ENCODE data around the gene SQSTM1. TPM values are rescaled to one million over a fixed set of nuclear protein-coding genes. Genes with fewer than 3 reads are reported as not detected.

SQSTM1 gene
- total RNA-seq, 1 experiment from 2014 or later: 715 TPM

DNA sequence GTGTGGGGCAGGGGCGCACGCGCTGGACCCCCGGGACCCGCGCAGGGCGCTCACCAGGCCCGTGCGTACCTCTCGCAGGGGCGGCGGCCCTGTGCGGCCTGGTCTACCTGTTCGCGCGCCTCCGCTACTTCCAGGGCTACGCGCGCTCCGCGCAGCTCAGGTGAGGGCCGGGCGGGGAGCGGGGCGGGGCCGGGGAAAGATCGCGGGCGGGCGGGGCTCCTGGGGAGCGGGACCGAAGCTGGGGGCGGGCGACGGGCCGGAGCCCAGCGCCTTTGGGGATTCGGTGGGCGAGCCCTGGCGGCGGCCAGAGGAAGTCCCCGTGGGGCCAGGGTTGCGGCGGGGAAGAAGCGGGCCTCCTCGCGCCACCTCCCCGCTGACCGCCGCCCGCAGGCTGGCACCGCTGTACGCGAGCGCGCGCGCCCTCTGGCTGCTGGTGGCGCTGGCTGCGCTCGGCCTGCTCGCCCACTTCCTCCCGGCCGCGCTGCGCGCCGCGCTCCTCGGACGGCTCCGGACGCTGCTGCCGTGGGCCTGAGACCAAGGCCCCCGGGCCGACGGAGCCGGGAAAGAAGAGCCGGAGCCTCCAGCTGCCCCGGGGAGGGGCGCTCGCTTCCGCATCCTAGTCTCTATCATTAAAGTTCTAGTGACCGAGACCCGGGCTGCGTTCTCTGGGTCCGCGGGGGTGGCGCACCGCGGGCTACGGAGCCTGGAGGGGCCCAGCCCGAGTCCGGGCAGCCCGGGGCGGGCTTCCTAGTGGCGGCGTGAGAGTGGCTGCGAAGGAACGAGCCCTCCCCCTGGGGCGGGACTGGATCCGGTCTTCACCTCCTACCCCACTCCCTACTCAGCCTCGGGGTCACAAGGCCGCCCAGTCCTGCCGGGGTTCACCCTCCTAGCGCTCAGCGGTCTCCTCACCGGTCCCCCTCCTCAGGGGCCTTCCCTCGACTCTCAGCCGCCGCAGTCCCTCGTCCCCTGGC is 24.6 kb upstream of the SQSTM1 start:
- DNase-seq: peak; percentile 66 to 93
- TF ChIP-seq, protein P1, sequence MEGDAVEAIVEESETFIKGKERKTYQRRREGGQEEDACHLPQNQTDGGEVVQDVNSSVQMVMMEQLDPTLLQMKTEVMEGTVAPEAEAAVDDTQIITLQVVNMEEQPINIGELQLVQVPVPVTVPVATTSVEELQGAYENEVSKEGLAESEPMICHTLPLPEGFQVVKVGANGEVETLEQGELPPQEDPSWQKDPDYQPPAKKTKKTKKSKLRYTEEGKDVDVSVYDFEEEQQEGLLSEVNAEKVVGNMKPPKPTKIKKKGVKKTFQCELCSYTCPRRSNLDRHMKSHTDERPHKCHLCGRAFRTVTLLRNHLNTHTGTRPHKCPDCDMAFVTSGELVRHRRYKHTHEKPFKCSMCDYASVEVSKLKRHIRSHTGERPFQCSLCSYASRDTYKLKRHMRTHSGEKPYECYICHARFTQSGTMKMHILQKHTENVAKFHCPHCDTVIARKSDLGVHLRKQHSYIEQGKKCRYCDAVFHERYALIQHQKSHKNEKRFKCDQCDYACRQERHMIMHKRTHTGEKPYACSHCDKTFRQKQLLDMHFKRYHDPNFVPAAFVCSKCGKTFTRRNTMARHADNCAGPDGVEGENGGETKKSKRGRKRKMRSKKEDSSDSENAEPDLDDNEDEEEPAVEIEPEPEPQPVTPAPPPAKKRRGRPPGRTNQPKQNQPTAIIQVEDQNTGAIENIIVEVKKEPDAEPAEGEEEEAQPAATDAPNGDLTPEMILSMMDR (conservative IDR thresholded peaks at IDR 0.05): peak; percentile 54; the same call in 1 of the 2 replicates
- no peak for TF ChIP-seq EZH2 (IDR thresholded peaks at IDR 0.05; ENCODE audit: low read depth)
- no peaks in the 10 kb centered on the region; the same call in none of the 2 replicates for H3K36me3 ChIP-seq (ENCODE audit: low read depth)
- peak overlapping the region; percentile 86 for H3K4me3 ChIP-seq
- H2AFZ ChIP-seq: peak overlapping the region; percentile 81
- CTCF ChIA-PET: interaction anchor here (0.6 to 0.7 kb wide), 3 partner anchors 15 to 518 kb away, joined by 3 to 8 read pairs (median 7); no protein-coding TSS in a partner anchor
- H3F3A ChIP-seq (ENCODE audit: insufficient read depth, low read depth): peaks cover 35% of the 10 kb centered on the region
- H3K4me2 ChIP-seq: peak overlapping the region; percentile 93
- peak overlapping the region; percentile 65 for H3K27ac ChIP-seq
- POLR2A ChIA-PET (ENCODE audit: unreplicated experiment): interaction anchor here (0.6 to 0.7 kb wide), 4 partner anchors 8 to 185 kb away, joined by 3 to 38 read pairs (median 7); no protein-coding TSS in a partner anchor
- intact Hi-C loops (cut with micrococcal nuclease; ENCODE audit: unreplicated experiment): loop anchor here (1.0 to 5.0 kb wide), 5 partner anchors 10 to 174 kb away; partner anchors contain the start of genes HNRNPH1, MAML1 and MGAT4B
- no peaks in the 10 kb centered on the region for H3K27me3 ChIP-seq (ENCODE audit: insufficient read depth, low read depth)
- no peaks in the 10 kb centered on the region for H3K9me3 ChIP-seq (ENCODE audit: insufficient read depth, low read depth)
- H3K79me2 ChIP-seq (ENCODE audit: low read depth): peaks cover 9% of the 10 kb centered on the region; the same call in 1 of the 2 replicates
- peaks cover 17% of the 10 kb centered on the region for H3K4me1 ChIP-seq (replicated peaks; ENCODE audit: insufficient read depth)
- BruUV-seq (replicated peaks): no TSS peak
- peaks cover 7% of the 10 kb centered on the region for H4K20me1 ChIP-seq (ENCODE audit: insufficient read depth)
- no peaks in the 10 kb centered on the region for H3K9me2 ChIP-seq (ENCODE audit: insufficient read depth)

DNA sequence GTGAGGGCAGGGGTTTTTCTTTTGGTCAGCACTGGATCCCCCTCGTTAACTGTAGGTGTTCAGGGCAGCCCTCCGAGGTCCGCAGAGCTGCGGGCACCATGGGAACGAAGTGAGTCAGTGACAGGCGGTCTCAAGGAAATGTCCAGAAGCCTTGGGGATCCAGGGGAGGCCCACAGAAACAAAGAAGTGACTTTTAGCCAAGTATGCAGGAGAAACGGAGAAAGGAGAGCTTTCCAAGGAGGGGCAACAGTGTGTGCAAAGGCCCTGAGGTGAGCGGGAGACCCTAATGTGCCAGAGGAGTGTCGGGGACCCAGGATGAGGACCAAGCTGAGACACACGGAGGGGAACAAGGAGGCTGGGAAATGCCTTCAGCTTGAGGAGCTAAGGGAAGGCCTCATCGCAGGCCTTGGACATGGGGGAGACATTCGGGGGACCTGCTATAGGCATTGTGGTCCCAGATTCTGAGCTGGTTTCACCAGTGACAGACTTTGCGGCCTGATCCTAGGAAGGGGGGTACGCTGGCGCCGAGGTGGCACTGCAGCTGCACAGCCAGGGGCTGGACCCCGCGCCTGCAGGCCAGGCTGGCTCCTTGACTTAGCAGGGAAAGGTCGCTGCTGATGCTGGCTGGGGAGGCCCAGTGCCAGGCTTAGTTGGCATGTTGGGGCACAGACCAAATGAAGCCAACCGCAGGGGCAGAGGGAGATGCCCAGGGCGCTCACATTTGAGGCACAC is 23.7 kb upstream of the SQSTM1 start:
- TF ChIP-seq, protein P1 (conservative IDR thresholded peaks at IDR 0.05): no peak
- TF ChIP-seq EZH2 (IDR thresholded peaks at IDR 0.05; ENCODE audit: low read depth): no peak
- DNase-seq: no peak
- peaks cover 35% of the 10 kb centered on the region for H3F3A ChIP-seq (ENCODE audit: insufficient read depth, low read depth)
- POLR2A ChIA-PET (ENCODE audit: unreplicated experiment): interaction anchor here (0.5 to 0.6 kb wide), 2 partner anchors 77 to 1575 kb away, joined by 3 to 11 read pairs; no protein-coding TSS in a partner anchor
- TSS peak; percentile 73 for BruUV-seq (replicated peaks)
- intact Hi-C loops (cut with micrococcal nuclease; ENCODE audit: unreplicated experiment): loop anchor here (1.0 to 5.0 kb wide), 3 partner anchors 9 to 175 kb away; partner anchors contain the start of genes HNRNPH1 and MGAT4B
- no peak overlapping the region for H2AFZ ChIP-seq
- H3K4me3 ChIP-seq: peak overlapping the region; percentile 86; the same call in 1 of the 2 replicates
- peak overlapping the region; percentile 65 for H3K27ac ChIP-seq
- H3K9me3 ChIP-seq (ENCODE audit: insufficient read depth, low read depth): no peaks in the 10 kb centered on the region
- CTCF ChIA-PET: no interaction called here
- H3K27me3 ChIP-seq (ENCODE audit: insufficient read depth, low read depth): no peaks in the 10 kb centered on the region
- peak overlapping the region; percentile 93 for H3K4me2 ChIP-seq
- H4K20me1 ChIP-seq (ENCODE audit: insufficient read depth): peaks cover 11% of the 10 kb centered on the region
- no peaks in the 10 kb centered on the region; the same call in none of the 2 replicates for H3K36me3 ChIP-seq (ENCODE audit: low read depth)
- H3K79me2 ChIP-seq (ENCODE audit: low read depth): peaks cover 12% of the 10 kb centered on the region; the same call in 1 of the 2 replicates
- H3K9me2 ChIP-seq (ENCODE audit: insufficient read depth): no peaks in the 10 kb centered on the region
- H3K4me1 ChIP-seq (replicated peaks; ENCODE audit: insufficient read depth): peaks cover 17% of the 10 kb centered on the region

Measured in PC-9 (cell line).